Skeletal muscle tissue (tissue), 4 donors: ENCODE results near the gene MSRB1. TPM values are rescaled to one million over a fixed set of nuclear protein-coding genes. Genes with fewer than 3 reads are reported as not detected.
"Not testable (repeated sequence)": the region's sequence is repeated elsewhere in the genome, so short reads cannot be mapped to it uniquely, and the experiment has no call there.

Source experiments
- H3K27ac ChIP-seq: one replicate; pipeline ENCODE4 v1.7.0; 2013; ENCODE audit warnings: mild to moderate bottlenecking, low read depth, low read length, inconsistent platforms
- H3K27me3 ChIP-seq, 3 donors: one replicate each; pipeline ENCODE4 v1.7.0; 2013; ENCODE audit warnings: low read length in 3 of 3; ENCODE audit not compliant: control insufficient read depth in 3 of 3, insufficient read depth in 3 of 3
- H3K36me3 ChIP-seq, 3 donors: one replicate each; pipeline ENCODE4 v1.7.0; 2013; ENCODE audit warnings: low read length in 3 of 3; ENCODE audit not compliant: control insufficient read depth in 3 of 3, insufficient read depth in 3 of 3
- H3K4me1 ChIP-seq, 3 donors: one replicate each; pipeline ENCODE4 v1.7.0; 2013; ENCODE audit warnings: low read length in 3 of 3, mild to moderate bottlenecking in 3 of 3; ENCODE audit not compliant: control insufficient read depth in 3 of 3, insufficient read depth in 3 of 3
- H3K4me3 ChIP-seq, 3 donors: one replicate each; pipeline ENCODE4 v1.7.0; 2013; ENCODE audit warnings: low read length in 3 of 3
- H3K9ac ChIP-seq, 3 donors: one replicate each; pipeline ENCODE4 v1.7.0; 2013; ENCODE audit warnings: low read length in 3 of 3, mild to moderate bottlenecking in 3 of 3, moderate library complexity in 2 of 3, low read depth in 1 of 3
- H3K9me3 ChIP-seq, 3 donors: one replicate each; pipeline ENCODE4 v1.7.0; 2013; ENCODE audit warnings: low read length in 3 of 3; ENCODE audit not compliant: control insufficient read depth in 3 of 3
- total RNA-seq: library from RNA; depleted of rRNA; stranded (reverse); fragments of >200 nt; gene quantifications from one replicate; pipeline ENCODE4 v1.2.3, GENCODE V29; 2014
- donor health status: Osteomylitis.

The MSRB1 gene
- total RNA-seq, 1 donor from 2014 or later, result 13.6 TPM

DNA sequence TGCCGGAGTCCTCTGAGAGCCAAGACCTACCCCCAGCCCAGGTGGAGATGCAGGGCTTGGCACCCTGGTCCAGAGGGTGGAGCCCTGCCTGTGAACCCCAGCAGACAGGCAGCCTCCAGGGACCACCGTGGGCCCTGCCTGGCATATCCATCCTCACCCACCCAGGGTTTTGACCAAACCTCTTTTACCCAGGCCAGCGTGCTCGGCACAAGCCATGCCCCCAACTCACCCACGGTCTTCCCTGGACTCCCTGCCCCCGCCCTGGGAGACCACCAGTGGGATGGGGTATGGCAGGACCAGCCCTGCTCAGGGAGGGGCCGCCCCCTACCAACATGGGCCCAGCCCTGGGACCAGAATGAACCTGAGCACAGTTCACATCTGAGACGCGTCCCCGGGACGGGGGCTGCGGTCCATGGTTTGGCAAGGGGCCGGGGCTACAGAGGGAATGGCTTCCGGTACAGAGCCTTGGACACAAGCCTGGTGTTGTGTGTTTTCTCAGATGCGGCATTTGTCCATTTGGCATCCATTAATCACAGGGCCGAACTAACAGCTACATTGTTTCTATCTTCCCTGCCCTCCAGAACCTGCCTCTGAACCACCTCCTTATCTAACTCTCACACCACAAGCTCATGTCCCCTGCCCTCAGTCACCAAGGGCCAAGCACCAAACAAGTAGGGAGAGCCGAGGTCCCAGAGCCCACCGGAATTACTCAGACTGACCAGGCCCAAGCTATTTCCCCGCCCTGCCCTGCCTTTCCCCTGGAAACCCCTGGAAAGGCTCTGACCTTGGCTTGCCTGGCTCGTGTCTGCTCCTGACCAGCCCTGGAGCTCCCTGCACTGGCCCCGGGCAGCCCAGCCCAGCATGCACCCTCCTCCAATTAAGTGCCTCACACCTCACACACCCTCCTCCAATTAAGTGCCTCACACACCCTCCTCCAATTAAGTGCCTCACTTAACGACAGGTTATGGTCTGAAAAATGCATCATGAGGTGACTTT is 38.9 kb downstream of the MSRB1 start:
- H3K4me3 ChIP-seq, result no peak overlapping the region
- H3K27ac ChIP-seq, result no peak overlapping the region
- H3K9me3 ChIP-seq, result no peaks in the 10 kb centered on the region
- H3K9ac ChIP-seq, result no peak overlapping the region
- peaks cover 42 to 56% (median 53%) of the 10 kb centered on the region in 3 donors for H3K27me3 ChIP-seq
- no peaks in the 10 kb centered on the region for H3K36me3 ChIP-seq
- H3K4me1 ChIP-seq, result no peaks in the 10 kb centered on the region

DNA sequence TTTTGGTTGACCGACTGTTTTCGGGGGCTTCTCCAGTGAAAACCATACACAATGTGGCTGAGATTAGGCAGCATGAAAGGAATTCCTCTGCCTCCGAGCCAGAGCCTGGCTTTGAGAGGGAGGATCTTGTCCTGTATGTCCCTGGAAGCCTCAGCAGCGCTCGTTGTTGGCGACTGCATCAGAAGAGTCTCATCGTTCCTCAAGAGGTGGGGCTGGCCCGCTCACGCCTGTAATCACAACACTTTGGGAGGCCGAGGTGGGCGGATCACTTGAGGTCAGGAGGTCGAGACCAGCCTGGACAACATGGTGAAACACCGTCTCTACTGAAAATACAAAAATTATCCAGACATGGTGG is 39.8 kb downstream of the MSRB1 start:
- Histone ChIP-seq H3K9ac (no peak overlapping the region), H3K36me3 (no peaks in the 10 kb centered on the region), H3K4me3 (no peak overlapping the region), H3K27me3 (peaks cover 33 to 52% (median 49%) of the 10 kb centered on the region in 3 donors), H3K27ac (no peak overlapping the region), H3K9me3 (no peaks in the 10 kb centered on the region), H3K4me1 (no peaks in the 10 kb centered on the region)

DNA sequence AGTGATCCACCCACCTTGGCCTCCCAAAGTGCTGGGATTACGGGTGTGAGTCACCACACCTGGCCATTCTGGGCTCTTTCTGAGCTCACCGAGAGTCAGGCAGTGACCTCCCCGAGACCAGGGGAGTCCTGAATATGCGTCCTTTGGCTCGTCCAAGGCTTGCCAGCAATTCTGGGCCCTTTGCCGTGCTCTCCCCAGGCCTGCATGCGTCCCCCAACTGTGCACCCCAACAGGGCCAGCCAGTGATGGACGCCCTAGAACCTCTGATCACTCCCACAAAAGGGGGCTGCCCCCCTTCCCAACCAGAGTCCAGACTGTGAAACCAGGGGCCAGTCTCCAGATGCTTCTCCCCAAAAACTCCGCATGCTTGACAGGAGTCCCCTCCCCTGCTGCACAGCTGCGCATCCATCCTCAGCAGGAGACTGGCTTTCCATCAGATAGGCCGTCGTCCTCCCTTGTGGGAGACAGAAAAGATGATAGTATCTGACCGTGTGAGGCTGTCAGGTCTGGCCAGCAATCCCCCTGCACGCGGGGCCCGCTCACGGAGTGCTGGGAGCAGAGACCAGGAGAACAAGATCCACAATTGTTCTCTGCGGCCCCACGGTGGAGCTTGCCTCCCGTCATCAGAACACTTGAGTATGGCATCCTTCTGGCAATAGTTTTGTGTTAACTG is 40.3 kb downstream of the MSRB1 start:
- H3K27ac ChIP-seq, result no peak overlapping the region
- H3K4me1 ChIP-seq, result no peaks in the 10 kb centered on the region
- peaks cover 32 to 50% (median 45%) of the 10 kb centered on the region in 3 donors for H3K27me3 ChIP-seq
- no peak overlapping the region for H3K9ac ChIP-seq
- H3K9me3 ChIP-seq, result no peaks in the 10 kb centered on the region
- no peaks in the 10 kb centered on the region for H3K36me3 ChIP-seq
- no peak overlapping the region for H3K4me3 ChIP-seq

DNA sequence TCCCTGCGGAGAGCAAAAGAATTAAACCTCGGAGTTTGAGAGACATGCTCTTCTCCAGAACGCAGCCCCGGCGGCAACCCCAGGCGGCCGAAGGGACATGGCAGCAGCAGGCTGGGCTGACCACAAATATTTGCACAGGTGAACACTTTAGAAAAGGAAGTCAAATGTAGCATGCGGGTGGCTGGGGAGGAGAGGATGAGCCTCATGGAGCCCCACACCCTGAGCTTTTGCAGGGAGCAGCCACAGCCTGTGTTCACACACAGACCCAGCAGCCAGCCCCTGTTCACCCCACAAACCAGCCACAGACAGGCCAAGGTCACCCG is 42.6 kb downstream of the MSRB1 start:
- Histone ChIP-seq H3K36me3 (no peaks in the 10 kb centered on the region), H3K4me1 (no peaks in the 10 kb centered on the region), H3K4me3 (no peak overlapping the region), H3K27ac (no peak overlapping the region), H3K9ac (no peak overlapping the region), H3K9me3 (no peaks in the 10 kb centered on the region), H3K27me3 (peaks cover 32 to 41% (median 38%) of the 10 kb centered on the region in 3 donors)

DNA sequence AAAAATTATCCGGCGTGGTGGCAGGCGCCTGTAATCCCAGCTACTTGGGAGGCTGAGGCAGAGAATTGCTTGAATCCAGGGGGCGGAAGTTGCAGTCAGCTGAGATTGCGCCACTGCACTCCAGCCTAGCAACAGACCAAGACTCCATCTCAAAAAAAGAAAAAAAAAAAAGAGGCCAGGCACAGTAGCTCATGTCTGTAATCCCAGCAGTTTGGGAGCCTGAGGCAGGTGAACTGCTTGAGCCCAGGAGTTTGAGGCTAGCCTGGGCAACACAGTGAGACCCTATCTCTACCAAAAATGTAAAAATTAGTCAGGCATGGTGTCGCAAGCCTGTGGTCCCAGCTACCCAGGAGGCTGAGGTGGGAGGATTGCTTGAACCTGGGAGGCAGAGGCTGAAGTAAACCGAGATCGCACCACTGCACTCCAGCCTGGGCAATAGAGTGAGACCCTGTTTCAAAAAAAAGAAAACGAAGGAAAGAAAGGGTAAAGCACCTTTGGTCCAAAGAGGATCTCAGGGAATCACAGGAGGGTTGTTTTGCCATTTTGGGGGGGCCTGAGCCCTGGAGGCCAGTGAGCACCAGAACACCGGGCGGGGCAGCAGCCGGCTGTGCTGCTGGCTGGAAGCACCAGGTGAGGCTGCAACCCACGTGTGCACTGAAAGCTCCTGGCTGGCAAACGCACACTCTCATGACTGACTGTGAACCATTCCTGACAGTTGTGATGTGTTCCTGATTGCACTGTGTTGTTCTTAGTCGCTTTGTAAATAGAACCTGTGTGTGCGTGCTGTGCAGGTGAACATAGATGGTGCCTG is 43.2 kb downstream of the MSRB1 start:
- no peak overlapping the region for H3K27ac ChIP-seq
- peaks cover 32 to 41% (median 38%) of the 10 kb centered on the region in 3 donors for H3K27me3 ChIP-seq
- H3K4me3 ChIP-seq, result no peak overlapping the region
- no peaks in the 10 kb centered on the region for H3K9me3 ChIP-seq
- no peaks in the 10 kb centered on the region for H3K36me3 ChIP-seq
- H3K9ac ChIP-seq, result no peak overlapping the region
- no peaks in the 10 kb centered on the region for H3K4me1 ChIP-seq

DNA sequence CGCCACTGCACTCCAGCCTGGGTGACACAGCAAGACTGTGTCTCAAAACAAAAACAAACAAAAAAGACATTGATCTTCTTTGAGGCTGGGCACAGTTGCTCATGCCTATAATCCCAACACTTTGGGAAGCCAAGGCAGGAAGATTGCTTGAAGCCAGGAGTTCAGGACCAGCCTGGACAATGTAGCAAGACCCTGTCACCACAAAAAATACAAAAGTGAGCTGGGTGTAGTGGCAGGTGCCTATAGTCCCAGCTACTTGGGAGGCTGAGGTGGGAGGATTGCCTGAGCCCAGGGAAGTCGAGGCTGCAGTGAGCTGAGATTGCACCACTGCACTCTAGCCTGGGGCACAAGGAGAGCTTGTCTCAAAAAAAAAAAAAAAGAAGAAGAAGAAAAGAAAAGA is 45.3 kb downstream of the MSRB1 start:
- H3K27me3 ChIP-seq, result peaks cover 25 to 26% (median 26%) of the 10 kb centered on the region in 3 donors
- H3K36me3 ChIP-seq, H3K27ac ChIP-seq: not testable (repeated sequence)

DNA sequence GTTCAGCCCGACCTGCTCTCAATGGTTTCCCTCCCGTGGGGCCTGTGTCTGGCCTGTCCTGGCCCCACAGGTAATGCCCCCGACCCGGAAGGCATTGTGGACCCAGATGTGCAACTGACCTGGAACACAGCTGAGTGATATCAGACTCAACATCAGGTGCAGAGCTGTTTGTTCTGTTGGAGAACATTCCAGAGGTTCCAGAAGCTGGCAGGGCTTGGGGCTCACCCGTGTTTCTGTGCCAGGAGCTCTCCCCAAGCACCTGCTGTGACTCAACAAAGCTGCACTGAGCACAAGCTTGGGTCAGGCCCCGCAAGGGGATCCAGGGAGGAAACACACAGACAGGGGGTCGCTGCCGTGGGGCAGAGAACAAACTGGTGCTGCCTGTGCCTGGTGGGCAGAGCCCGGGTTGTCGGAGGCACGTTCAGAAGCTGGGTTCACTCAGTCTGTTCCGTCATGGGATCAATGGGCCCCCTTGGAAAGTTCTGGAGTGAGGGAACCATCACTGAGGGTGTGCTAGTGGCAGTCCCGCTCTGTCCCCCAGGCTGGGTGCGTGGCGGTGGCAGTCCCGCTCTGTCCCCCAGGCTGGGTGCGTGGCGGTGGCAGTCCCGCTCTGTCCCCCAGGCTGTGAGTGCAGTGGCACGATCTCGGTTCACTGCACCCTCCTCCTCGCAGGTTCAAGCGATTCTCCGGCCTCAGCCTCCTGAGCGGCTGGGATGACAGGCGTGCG is 46.9 kb downstream of the MSRB1 start:
- Histone ChIP-seq H3K36me3 (no peaks in the 10 kb centered on the region), H3K27me3 (peaks cover 21 to 27% (median 25%) of the 10 kb centered on the region in 3 donors), H3K9ac (no peak overlapping the region), H3K4me1 (no peaks in the 10 kb centered on the region), H3K9me3 (no peaks in the 10 kb centered on the region), H3K4me3 (no peak overlapping the region), H3K27ac (no peak overlapping the region)

More for the DNA sequence above, 45.3 kb downstream of the MSRB1 start:
- H3K9ac ChIP-seq, H3K4me1 ChIP-seq, H3K9me3 ChIP-seq, H3K4me3 ChIP-seq: not testable (repeated sequence)

DNA sequence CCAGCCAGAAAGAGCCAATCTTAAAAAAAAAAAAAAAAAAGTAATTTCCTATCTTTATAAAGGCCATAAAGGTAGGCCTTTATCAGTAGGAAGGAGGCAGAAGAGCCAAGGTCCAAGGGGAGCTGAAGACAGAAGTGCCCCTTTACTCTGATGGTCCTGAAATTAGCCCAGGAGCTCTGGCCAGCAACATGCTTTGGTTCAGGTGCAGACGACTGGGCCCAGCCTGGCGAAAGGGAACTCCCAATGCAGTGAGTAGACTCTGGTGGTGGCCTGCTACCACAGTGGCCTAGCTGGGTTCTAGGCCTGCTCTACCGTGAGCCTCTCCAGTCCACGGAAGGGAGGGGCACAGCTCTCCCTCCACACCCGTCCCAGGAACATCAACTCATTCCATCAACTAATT is 47.9 kb downstream of the MSRB1 start:
- Histone ChIP-seq H3K36me3 (no peaks in the 10 kb centered on the region), H3K4me1 (no peaks in the 10 kb centered on the region), H3K9ac (no peak overlapping the region), H3K9me3 (no peaks in the 10 kb centered on the region), H3K4me3 (no peak overlapping the region), H3K27ac (no peak overlapping the region), H3K27me3 (peaks cover 19 to 30% (median 23%) of the 10 kb centered on the region in 3 donors)

DNA sequence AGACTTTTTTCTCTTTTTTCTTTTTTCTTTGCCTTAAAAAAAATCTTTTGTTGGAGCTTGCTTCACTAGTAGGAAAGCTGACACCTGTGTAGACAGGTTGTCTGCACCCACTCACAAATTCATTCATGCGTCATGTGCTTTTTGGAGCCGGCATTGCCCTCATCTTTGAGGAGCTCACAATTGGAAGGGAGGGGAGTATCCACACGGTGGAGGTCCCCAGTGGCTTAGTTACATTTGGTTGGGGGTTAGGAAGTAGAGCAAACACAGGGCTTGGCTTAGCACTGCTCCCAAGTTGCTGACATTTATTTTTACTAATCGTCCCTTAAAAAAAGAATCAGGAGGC is 52.3 kb downstream of the MSRB1 start:
- Histone ChIP-seq H3K27ac (no peak overlapping the region), H3K4me1 (no peaks in the 10 kb centered on the region), H3K4me3 (no peak overlapping the region), H3K36me3 (no peaks in the 10 kb centered on the region), H3K9me3 (no peaks in the 10 kb centered on the region), H3K27me3 (peaks cover 5 to 17% (median 11%) of the 10 kb centered on the region in 3 donors), H3K9ac (no peak overlapping the region)
